DOHH2 (cell line): ENCODE data around the gene IFNL4.

Experiments
- CTCF ChIP-seq: fragments of 200-600 bp; sonication (generic); IDR thresholded peaks from one replicate; pipeline ENCODE4 v1.5.1; 2014; ENCODE audit warnings: antibody characterized with exemption, mild to moderate bottlenecking, low read depth, low read length; ENCODE audit not compliant: poor library complexity, severe bottlenecking
- EZH2phosphoT487 ChIP-seq: fragments of 200-600 bp; sonication (generic); IDR thresholded peaks from 2 replicates; pipeline ENCODE4 v1.6.1; 2017; ENCODE audit warnings: borderline replicate concordance, mild to moderate bottlenecking, antibody characterized with exemption, low read length, moderate library complexity, mixed read lengths

DNA sequence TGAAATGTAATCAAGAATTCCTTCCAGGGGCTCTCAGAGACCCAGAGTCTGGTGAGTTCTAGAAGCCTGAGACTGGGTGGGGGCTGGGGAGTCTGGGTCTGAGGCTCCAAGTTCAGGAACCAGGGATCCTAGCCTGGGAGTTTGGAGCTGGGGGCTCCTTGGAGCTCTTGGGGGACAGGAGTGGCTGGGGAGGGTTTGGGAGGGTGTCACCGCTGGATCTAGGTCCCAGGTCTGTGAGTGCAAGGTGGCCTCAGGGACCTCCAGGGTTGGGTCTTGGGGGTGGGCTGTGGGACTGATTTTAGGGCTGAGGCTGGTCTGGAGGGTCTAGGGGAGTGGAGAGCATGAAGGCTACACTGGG lies 45.7 kb downstream of the IFNL4 start:
- TF ChIP-seq CTCF (no peak), EZH2phosphoT487 (no peak)
